ENCODE measurements around the gene SPG11. TPM values are rescaled to one million over a fixed set of nuclear protein-coding genes. Genes with fewer than 3 reads are reported as not detected.
A peak's percentile ranks its signal among the peaks of the same experiment; 100 is the strongest.

The SPG11 gene
- total RNA-seq, 1 donor from 2014 or later = 37.5 TPM

- TF ChIP-seq CTCF (conservative IDR thresholded peaks at IDR 0.05; ENCODE audit: low read depth, low read length) = no peak
- DNase-seq (ENCODE audit: low read depth) = peak; percentile 22
- H3K4me3 ChIP-seq (ENCODE audit: low read depth, low read length) = no peak overlapping the region
These were observed 43.4 kb downstream of the SPG11 start for GRCh38 chr15:44620081-44620480.

- no peak for DNase-seq (ENCODE audit: low read depth)
- H3K4me3 ChIP-seq (ENCODE audit: low read depth, low read length) = no peak overlapping the region
- TF ChIP-seq CTCF (conservative IDR thresholded peaks at IDR 0.05; ENCODE audit: low read depth, low read length) = no peak
These were observed 46.5 kb downstream of the SPG11 start for GRCh38 chr15:44616974-44617373.

- TF ChIP-seq CTCF (conservative IDR thresholded peaks at IDR 0.05; ENCODE audit: low read depth, low read length) = no peak
- DNase-seq (ENCODE audit: low read depth) = no peak
- no peak overlapping the region for H3K4me3 ChIP-seq (ENCODE audit: low read depth, low read length)
These were observed 56.7 kb downstream of the SPG11 start for GRCh38 chr15:44606740-44607139.

GRCh38 chr15:44603126-44603525, 60.3 kb downstream of the SPG11 start:
- no peak for DNase-seq (ENCODE audit: low read depth)
- TF ChIP-seq CTCF (conservative IDR thresholded peaks at IDR 0.05; ENCODE audit: low read depth, low read length) = no peak

GRCh38 chr15:44598892-44599291, 64.6 kb downstream of the SPG11 start:
- H3K4me3 ChIP-seq (ENCODE audit: low read depth, low read length) = no peak overlapping the region
- DNase-seq (ENCODE audit: low read depth) = no peak

More at GRCh38 chr15:44603126-44603525, 60.3 kb downstream of the SPG11 start:
- H3K4me3 ChIP-seq (ENCODE audit: low read depth, low read length) = no peak overlapping the region

GRCh38 chr15:44598066-44598465, 65.4 kb downstream of the SPG11 start:
- no peak for DNase-seq (ENCODE audit: low read depth)
- H3K4me3 ChIP-seq (ENCODE audit: low read depth, low read length) = no peak overlapping the region
- TF ChIP-seq CTCF (conservative IDR thresholded peaks at IDR 0.05; ENCODE audit: low read depth, low read length) = no peak

More at GRCh38 chr15:44598892-44599291, 64.6 kb downstream of the SPG11 start:
- no peak for TF ChIP-seq CTCF (conservative IDR thresholded peaks at IDR 0.05; ENCODE audit: low read depth, low read length)

- no peak for DNase-seq (ENCODE audit: low read depth)
- no peak for TF ChIP-seq CTCF (conservative IDR thresholded peaks at IDR 0.05; ENCODE audit: low read depth, low read length)
- no peak overlapping the region for H3K4me3 ChIP-seq (ENCODE audit: low read depth, low read length)
These were observed 66.9 kb downstream of the SPG11 start for GRCh38 chr15:44596511-44597010.

All from epithelial cell of proximal tubule (primary cell).